ENCODE data around the gene ADK.
"Not testable (repeated sequence)": the region's sequence is repeated elsewhere in the genome, so short reads cannot be mapped to it uniquely, and the experiment has no call there.

Gene ADK

GRCh38 chr10:74307061-74307651 is 156.1 kb downstream of the ADK start:
- DNase-seq = no peak

- no peak for DNase-seq
Measured at GRCh38 chr10:74310652-74311257, 159.7 kb downstream of the ADK start.

GRCh38 chr10:74314166-74314565 is 163.1 kb downstream of the ADK start:
- DNase-seq = no peak

- DNase-seq = no peak
Measured at GRCh38 chr10:74320026-74320425, 169.0 kb downstream of the ADK start.

GRCh38 chr10:74320717-74321116 is 169.7 kb downstream of the ADK start:
- DNase-seq = no peak

GRCh38 chr10:74322141-74322540 is 171.1 kb downstream of the ADK start:
- no peak for DNase-seq

- DNase-seq = no peak
Measured at GRCh38 chr10:74322565-74322964, 171.5 kb downstream of the ADK start.

- no peak for DNase-seq
Measured at GRCh38 chr10:74328388-74328787, 177.4 kb downstream of the ADK start.

- no peak for DNase-seq
Measured at GRCh38 chr10:74329873-74330272, 178.9 kb downstream of the ADK start.

- DNase-seq = no peak
Measured at GRCh38 chr10:74330646-74331045, 179.6 kb downstream of the ADK start.

- DNase-seq = no peak
Measured at GRCh38 chr10:74332398-74332797, 181.4 kb downstream of the ADK start.

GRCh38 chr10:74333174-74333573 is 182.2 kb downstream of the ADK start:
- no peak for DNase-seq

- DNase-seq = no peak
Measured at GRCh38 chr10:74334221-74334620, 183.2 kb downstream of the ADK start.

- DNase-seq = no peak
Measured at GRCh38 chr10:74335501-74335900, 184.5 kb downstream of the ADK start.

GRCh38 chr10:74337330-74338016 is 186.5 kb downstream of the ADK start:
- DNase-seq = no peak

GRCh38 chr10:74342991-74343390 is 192.0 kb downstream of the ADK start:
- no peak for DNase-seq

- no peak for DNase-seq
Measured at GRCh38 chr10:74343804-74344203, 192.8 kb downstream of the ADK start.

GRCh38 chr10:74344306-74344705 is 193.3 kb downstream of the ADK start:
- no peak for DNase-seq

- no peak for DNase-seq
Measured at GRCh38 chr10:74347522-74347921, 196.5 kb downstream of the ADK start.

- not testable (repeated sequence) for DNase-seq
Measured at GRCh38 chr10:74353021-74353420, 202.0 kb downstream of the ADK start.

GRCh38 chr10:74361678-74362077 is 210.7 kb downstream of the ADK start:
- no peak for DNase-seq

GRCh38 chr10:74363727-74364126 is 212.7 kb downstream of the ADK start:
- DNase-seq = no peak

- DNase-seq = no peak
Measured at GRCh38 chr10:74365109-74365508, 214.1 kb downstream of the ADK start.

- no peak for DNase-seq
Measured at GRCh38 chr10:74371696-74372095, 220.7 kb downstream of the ADK start.

GRCh38 chr10:74373059-74373458 is 222.0 kb downstream of the ADK start:
- DNase-seq = no peak
